ENCODE results near the gene STOX1. TPM values are rescaled to one million over a fixed set of nuclear protein-coding genes. Genes with fewer than 3 reads are reported as not detected.
A peak's percentile ranks its signal among the peaks of the same experiment; 100 is the strongest.
"Not testable (repeated sequence)": the region's sequence is repeated elsewhere in the genome, so short reads cannot be mapped to it uniquely, and the experiment has no call there.

Gene STOX1
- total and polyA plus RNA-seq, 9 donors = 0.71 to 11.5 (median 1.3) TPM

DNA sequence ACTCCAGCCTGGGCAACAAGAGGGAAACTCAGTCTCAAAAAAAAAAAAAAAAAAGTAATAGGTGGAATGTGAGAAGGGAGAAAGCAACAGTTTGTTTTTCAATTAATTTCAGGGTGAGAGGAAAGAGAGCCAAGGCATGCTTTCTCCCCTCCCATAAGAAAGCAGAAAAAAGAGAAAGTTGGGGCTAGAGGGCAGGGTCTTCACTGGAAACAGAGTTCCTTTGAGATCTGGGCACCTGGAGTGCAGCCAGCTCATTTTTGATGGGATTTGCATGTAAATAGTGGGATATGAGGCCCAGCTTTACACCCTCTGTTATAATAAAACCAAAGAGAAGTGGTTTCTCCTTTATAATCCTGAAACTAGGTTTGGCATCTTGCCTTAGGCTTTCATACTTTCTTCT is 13.8 kb upstream of the STOX1 start:
- intact Hi-C loops (cut with DNase I) = no loop called here
- DNase-seq = no peak
- Histone ChIP-seq H3K4me1 (ENCODE audit: insufficient read depth) (no peaks in the 10 kb centered on the region), H3K4me3 (no peak overlapping the region), H3K27ac (no peak overlapping the region), H3K36me3 (no peaks in the 10 kb centered on the region), H3K27me3 (no peaks in the 10 kb centered on the region), H3K9me3 (no peaks in the 10 kb centered on the region)
- TF ChIP-seq, protein P1, sequence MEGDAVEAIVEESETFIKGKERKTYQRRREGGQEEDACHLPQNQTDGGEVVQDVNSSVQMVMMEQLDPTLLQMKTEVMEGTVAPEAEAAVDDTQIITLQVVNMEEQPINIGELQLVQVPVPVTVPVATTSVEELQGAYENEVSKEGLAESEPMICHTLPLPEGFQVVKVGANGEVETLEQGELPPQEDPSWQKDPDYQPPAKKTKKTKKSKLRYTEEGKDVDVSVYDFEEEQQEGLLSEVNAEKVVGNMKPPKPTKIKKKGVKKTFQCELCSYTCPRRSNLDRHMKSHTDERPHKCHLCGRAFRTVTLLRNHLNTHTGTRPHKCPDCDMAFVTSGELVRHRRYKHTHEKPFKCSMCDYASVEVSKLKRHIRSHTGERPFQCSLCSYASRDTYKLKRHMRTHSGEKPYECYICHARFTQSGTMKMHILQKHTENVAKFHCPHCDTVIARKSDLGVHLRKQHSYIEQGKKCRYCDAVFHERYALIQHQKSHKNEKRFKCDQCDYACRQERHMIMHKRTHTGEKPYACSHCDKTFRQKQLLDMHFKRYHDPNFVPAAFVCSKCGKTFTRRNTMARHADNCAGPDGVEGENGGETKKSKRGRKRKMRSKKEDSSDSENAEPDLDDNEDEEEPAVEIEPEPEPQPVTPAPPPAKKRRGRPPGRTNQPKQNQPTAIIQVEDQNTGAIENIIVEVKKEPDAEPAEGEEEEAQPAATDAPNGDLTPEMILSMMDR (IDR thresholded peaks at IDR 0.05) = no peak
- TF ChIP-seq EP300 (IDR thresholded peaks at IDR 0.05) = no peak
- no peak for TF ChIP-seq POLR2A (IDR thresholded peaks at IDR 0.05)

DNA sequence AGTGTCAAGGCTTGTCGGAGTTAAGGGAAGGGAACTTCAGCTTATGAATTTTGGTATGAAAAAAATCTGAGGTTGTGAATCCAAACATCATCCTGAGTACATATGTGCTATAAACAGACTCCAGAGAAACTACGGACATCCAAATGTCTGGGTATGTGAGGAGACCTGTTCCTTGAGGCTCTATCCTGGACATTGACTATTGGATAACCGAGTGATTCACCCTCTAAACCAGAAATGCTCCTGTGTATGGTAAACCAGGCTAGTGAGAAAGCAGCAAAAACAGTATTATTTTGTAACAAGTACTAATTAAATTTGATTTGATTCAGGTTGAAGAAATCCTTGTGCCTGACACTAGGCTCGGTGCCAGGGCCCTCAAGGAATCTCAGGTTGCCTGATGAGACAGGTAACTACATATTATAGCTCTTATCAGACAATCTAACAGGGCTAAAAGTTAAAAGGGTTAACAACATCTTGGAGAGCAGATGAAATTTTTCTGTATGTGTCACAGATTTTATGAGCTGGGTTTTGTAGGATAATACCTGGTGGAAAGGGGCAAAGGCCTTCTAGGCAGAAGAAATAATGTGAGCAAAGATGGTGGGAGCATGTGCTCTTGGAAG is 10.4 kb upstream of the STOX1 start:
- no peaks in the 10 kb centered on the region for H3K4me1 ChIP-seq (ENCODE audit: insufficient read depth)
- TF ChIP-seq POLR2A (IDR thresholded peaks at IDR 0.05) (no peak), EP300 (IDR thresholded peaks at IDR 0.05) (no peak)
- TF ChIP-seq, protein P1 (IDR thresholded peaks at IDR 0.05) = no peak
- H3K36me3 ChIP-seq = no peaks in the 10 kb centered on the region
- intact Hi-C loops (cut with DNase I) = no loop called here
- H3K4me3 ChIP-seq = no peak overlapping the region
- no peak overlapping the region for H3K27ac ChIP-seq
- H3K9me3 ChIP-seq = no peaks in the 10 kb centered on the region
- no peaks in the 10 kb centered on the region for H3K27me3 ChIP-seq
- 49 to 50% (median 50%) methylated on average over 4 of the region's 4 CpGs for WGBS, 3 donors
- no peak for DNase-seq

GRCh38 chr10:68820359-68820758 is 7.0 kb upstream of the STOX1 start:
- H3K27ac ChIP-seq; DNase-seq; H3K27me3 ChIP-seq; H3K4me1 ChIP-seq (ENCODE audit: insufficient read depth); H3K36me3 ChIP-seq; H3K4me3 ChIP-seq; intact Hi-C loops (cut with DNase I); H3K9me3 ChIP-seq: not testable (repeated sequence)
- 91 to 100% (median 93%) methylated on average over 1 of the region's 1 CpG for WGBS, 3 donors

DNA sequence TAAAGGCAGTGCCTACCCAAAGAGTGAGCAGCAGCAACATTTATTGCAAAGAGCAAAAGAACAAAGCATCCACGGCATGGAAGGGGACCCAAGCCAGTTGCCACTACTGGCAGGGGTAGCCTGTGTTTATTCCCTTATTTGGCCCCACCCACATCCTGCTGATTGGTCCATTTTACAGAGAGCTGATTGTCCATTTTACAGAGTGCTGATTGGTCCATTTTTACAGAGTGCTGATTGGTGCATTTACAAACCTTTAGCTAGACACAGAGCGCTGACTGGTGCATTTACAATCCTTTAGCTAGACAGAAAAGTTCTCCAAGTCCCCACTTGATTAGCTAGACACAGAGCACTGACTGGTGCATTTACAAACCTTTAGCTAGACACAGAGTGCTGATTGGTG is 4.7 kb upstream of the STOX1 start:
- H3K27me3 ChIP-seq; H3K4me1 ChIP-seq (ENCODE audit: insufficient read depth); H3K36me3 ChIP-seq; H3K9me3 ChIP-seq; H3K4me3 ChIP-seq; intact Hi-C loops (cut with DNase I); H3K27ac ChIP-seq; DNase-seq: not testable (repeated sequence)
- 80 to 90% (median 87%) methylated on average over 2 of the region's 2 CpGs for WGBS, 3 donors

DNA sequence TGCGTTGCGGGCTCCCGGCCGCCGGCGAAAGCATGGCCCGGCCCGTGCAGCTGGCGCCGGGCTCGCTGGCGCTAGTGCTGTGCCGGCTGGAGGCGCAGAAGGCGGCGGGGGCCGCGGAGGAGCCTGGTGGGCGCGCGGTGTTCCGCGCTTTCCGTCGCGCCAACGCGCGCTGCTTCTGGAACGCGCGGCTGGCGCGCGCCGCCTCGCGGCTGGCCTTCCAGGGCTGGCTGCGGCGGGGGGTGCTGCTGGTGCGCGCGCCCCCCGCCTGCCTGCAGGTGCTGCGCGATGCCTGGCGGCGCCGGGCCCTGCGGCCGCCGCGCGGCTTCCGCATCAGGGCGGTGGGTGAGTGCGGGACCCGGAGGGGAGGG is 245 bp downstream of the STOX1 start:
- 0% methylated on average over 6 to 13 of the region's 58 CpGs; no CpG with 5 or more reads in 1 of the 3 donors for WGBS, 3 donors
- H3K27me3 ChIP-seq; H3K27ac ChIP-seq; H3K4me1 ChIP-seq (ENCODE audit: insufficient read depth); H3K9me3 ChIP-seq; DNase-seq; intact Hi-C loops (cut with DNase I); H3K36me3 ChIP-seq: not testable (repeated sequence)
- peak overlapping the region; percentile 61 for H3K4me3 ChIP-seq

GRCh38 chr10:68828083-68828601 is 811 bp downstream of the STOX1 start:
- intact Hi-C loops (cut with DNase I); H3K36me3 ChIP-seq; H3K4me1 ChIP-seq (ENCODE audit: insufficient read depth); H3K27me3 ChIP-seq; H3K27ac ChIP-seq; H3K9me3 ChIP-seq: not testable (repeated sequence)
- 0 to 1% (median 1%) methylated on average over 11 to 32 of the region's 59 CpGs for WGBS, 3 donors
- DNase-seq = peak in 4 of 5 donors; percentile 18 to 43 (median 25)
- peak overlapping the region; percentile 35 for H3K4me3 ChIP-seq

Measured in ovary (tissue), 9 donors.